Mucosa of rectum (tissue), 2 donors: ENCODE measurements around the gene TYW3.

ENCODE experiments used
- H3K27ac ChIP-seq, 2 donors: one replicate each; pipeline ENCODE4 v1.7.0; 2013; ENCODE audit warnings: inconsistent platforms in 2 of 2, low read depth in 2 of 2, low read length in 2 of 2
- H3K27me3 ChIP-seq, 2 donors: one replicate each; pipeline ENCODE4 v1.7.0; 2013; ENCODE audit warnings: low read length in 2 of 2; ENCODE audit not compliant: control insufficient read depth in 2 of 2, insufficient read depth in 2 of 2
- H3K36me3 ChIP-seq, 2 donors: one replicate each; pipeline ENCODE4 v1.7.0; 2013; ENCODE audit warnings: low read length in 2 of 2; ENCODE audit not compliant: control insufficient read depth in 2 of 2, insufficient read depth in 2 of 2
- H3K4me1 ChIP-seq, 2 donors: one replicate each; pipeline ENCODE4 v1.7.0; 2013; ENCODE audit warnings: low read length in 2 of 2, mild to moderate bottlenecking in 1 of 2; ENCODE audit not compliant: control insufficient read depth in 2 of 2, insufficient read depth in 2 of 2
- H3K4me3 ChIP-seq, 2 donors: one replicate each; pipeline ENCODE4 v1.7.0; 2013; ENCODE audit warnings: low read length in 2 of 2
- H3K9ac ChIP-seq, 2 donors: one replicate each; pipeline ENCODE4 v1.7.0; 2013; ENCODE audit warnings: low read length in 2 of 2, low read depth in 1 of 2, mild to moderate bottlenecking in 1 of 2
- H3K9me3 ChIP-seq, 2 donors: one replicate each; pipeline ENCODE4 v1.7.0; 2013; ENCODE audit warnings: low read length in 2 of 2; ENCODE audit not compliant: control insufficient read depth in 2 of 2
- donor health status: healthy.
- donor health status: Normal muscosa, but diverticular disease.

TYW3 gene

DNA sequence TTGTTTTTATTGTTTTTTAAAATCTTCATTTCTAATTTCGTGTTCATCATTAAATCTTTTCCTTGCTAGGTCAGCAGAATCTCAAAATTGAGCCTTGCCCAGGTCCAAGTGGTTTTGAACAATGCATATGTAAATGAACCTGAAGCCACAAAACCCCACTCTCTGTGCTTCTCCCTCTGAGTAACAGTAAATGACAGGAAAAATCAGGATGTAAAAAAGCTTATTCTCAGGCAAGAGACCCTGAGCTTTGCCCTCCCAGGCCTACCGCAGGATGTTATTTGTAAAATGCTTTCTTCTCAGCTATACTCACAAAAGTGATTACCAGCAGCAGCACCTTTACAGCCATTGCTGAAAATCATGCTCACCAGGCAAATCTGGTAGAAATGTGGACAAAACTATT, 47.6 kb downstream of the TYW3 start:
- Histone ChIP-seq H3K4me3 (no peak overlapping the region), H3K9me3 (no peaks in the 10 kb centered on the region), H3K9ac (no peak overlapping the region), H3K27ac (no peak overlapping the region), H3K36me3 (no peaks in the 10 kb centered on the region), H3K27me3 (no peaks in the 10 kb centered on the region), H3K4me1 (no peaks in the 10 kb centered on the region)

DNA sequence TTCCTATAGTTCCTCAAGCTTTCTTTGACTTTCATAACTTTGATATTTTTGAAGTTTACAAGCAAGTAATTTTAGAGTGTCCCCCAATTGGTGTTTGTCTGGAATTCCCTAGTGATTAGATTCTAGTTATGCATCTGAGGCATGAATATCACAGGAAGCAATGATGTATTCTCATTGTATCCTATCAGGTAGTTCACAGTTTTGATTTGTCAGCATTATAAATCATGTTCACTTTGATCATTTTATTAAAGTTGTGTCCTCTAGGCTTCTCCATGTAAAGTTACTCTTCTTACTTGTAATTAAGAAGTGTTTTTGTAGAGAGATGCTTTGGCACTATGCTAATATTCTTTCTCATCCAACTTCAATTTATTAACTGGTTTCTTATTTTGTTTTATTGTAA, 53.0 kb downstream of the TYW3 start:
- H3K27ac ChIP-seq = no peak overlapping the region
- no peaks in the 10 kb centered on the region for H3K4me1 ChIP-seq
- no peak overlapping the region for H3K4me3 ChIP-seq
- no peaks in the 10 kb centered on the region for H3K27me3 ChIP-seq
- H3K9ac ChIP-seq = no peak overlapping the region
- H3K36me3 ChIP-seq = no peaks in the 10 kb centered on the region
- no peaks in the 10 kb centered on the region for H3K9me3 ChIP-seq

DNA sequence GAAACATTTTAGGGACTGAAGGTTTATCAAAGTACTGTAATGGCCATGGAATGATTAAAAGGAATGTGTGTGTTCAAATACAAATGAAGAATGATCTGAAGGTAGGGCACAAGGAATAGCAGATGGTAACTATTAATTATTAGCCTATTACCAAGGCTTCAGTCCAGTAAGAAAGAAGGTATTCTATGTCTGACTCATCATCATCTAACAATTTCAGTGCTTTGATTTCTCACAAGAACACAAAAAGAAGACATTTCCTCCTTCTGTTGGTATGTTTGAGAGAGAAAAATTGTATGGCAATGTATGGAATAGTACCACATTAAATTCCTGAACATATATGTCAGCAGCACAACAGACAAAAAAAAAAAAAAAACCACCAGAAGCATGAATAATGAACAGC, 57.5 kb downstream of the TYW3 start:
- H3K9ac ChIP-seq = no peak overlapping the region
- H3K27me3 ChIP-seq = no peaks in the 10 kb centered on the region
- H3K36me3 ChIP-seq = no peaks in the 10 kb centered on the region
- no peak overlapping the region for H3K27ac ChIP-seq
- H3K4me3 ChIP-seq = no peak overlapping the region
- H3K4me1 ChIP-seq = no peaks in the 10 kb centered on the region
- no peaks in the 10 kb centered on the region for H3K9me3 ChIP-seq

DNA sequence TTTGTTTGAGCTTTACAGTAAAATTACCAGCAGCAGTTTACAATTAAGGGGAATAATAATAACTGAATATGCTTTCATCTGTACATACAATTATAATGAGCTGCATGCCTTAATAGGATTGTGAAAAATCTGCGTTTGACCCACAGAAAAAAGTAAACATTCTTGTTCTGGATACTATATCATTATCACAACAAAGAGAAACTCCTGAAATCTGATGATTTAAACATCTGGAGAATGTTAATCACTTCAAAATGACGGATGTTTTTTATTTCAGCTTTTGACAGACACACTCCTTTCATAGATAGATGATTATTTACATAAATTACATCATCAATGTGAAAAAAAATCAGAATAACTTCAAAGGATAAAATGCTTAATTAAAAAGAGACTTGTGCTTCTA, 58.5 kb downstream of the TYW3 start:
- H3K4me1 ChIP-seq = no peaks in the 10 kb centered on the region
- H3K9me3 ChIP-seq = no peaks in the 10 kb centered on the region
- no peak overlapping the region for H3K9ac ChIP-seq
- no peak overlapping the region for H3K27ac ChIP-seq
- no peaks in the 10 kb centered on the region for H3K27me3 ChIP-seq
- no peak overlapping the region for H3K4me3 ChIP-seq
- no peaks in the 10 kb centered on the region for H3K36me3 ChIP-seq

DNA sequence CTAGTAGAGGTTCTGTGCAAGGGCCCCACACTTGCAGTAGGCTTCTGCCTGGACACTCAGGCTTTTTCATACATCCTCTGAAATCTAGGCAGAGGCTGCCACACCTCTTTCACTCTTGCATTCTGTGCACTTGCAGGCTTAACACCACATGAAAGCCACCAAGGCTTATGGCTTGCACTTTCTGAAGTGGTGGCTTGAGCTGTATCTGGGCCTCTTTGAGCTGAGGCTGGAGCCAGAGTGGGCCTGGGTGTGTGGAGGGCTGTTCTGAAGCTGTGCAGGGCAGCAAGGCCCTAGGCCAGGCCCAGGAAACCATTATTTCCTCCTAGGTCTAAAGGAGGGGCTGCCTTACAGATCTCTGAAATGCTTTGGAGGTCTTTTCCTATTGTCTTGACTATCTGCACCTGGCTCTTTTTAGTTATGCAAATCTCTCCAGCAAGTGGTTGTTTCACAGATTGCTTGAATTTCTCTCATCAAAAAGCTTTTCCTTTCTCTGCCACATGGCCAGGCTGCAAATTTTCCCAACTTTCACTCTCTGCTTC, 66.2 kb downstream of the TYW3 start:
- Histone ChIP-seq H3K27ac (no peak overlapping the region), H3K27me3 (no peaks in the 10 kb centered on the region), H3K4me3 (no peak overlapping the region), H3K36me3 (no peaks in the 10 kb centered on the region), H3K4me1 (no peaks in the 10 kb centered on the region), H3K9me3 (no peaks in the 10 kb centered on the region), H3K9ac (no peak overlapping the region)

DNA sequence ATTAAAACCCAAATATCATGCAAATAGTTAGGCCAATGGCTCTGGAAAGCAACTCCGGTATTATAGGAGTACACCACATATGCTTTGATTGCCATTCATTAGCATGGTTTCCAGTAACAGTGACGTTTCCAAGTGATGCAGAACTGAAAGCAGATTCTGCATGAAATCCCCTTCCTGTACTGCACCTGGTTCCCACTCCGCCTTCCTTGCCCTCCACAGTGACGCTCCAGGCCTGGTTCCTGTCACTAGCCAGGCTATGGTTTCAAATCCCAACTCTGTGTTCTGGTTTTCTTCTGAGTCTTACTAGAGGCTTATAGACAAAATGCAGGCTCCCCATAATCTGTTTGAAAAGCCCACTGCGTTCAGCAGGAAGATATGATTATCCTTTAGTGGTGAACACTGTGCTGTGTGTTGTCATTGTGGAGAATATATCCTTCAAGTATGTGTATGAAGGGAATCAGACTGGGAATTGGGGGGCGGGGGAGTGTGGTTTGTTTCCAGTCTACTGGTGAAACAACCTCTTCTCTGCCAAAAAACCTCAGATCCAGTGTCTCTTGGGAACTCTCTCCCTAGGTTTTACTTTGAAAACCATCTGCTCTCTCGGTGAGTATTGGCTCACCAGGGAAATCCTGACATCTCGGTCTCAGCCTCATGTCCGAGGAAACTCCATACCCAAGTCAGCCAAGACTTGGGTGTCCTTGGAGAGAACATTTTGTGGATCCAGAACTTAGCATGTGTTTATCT, 78.7 kb downstream of the TYW3 start:
- no peaks in the 10 kb centered on the region for H3K36me3 ChIP-seq
- H3K27ac ChIP-seq = peak overlapping the region; percentile 13 to 25
- no peaks in the 10 kb centered on the region for H3K9me3 ChIP-seq
- no peaks in the 10 kb centered on the region for H3K27me3 ChIP-seq
- H3K4me3 ChIP-seq = no peak overlapping the region
- H3K4me1 ChIP-seq = no peaks in the 10 kb centered on the region
- no peak overlapping the region for H3K9ac ChIP-seq

DNA sequence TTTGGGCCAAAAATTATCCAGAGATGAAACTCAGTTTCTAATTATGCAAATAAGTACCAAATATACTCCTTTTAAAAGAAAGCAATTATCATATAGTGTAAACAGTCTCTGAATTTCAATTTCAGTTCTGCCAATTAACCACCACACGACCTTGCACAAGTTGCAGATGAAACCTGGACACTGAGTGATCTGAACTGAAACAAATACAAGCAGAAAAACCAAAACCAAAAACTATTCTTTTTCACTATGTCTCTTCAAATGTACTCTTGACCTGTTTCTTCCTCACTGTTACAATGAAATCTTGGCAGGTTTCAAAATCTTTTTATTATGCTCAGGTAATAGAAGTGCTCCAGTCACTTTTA, 79.2 kb downstream of the TYW3 start:
- Histone ChIP-seq H3K9ac (no peak overlapping the region), H3K27ac (peak overlapping the region; percentile 13 to 25), H3K36me3 (no peaks in the 10 kb centered on the region), H3K27me3 (no peaks in the 10 kb centered on the region), H3K4me3 (no peak overlapping the region), H3K4me1 (no peaks in the 10 kb centered on the region), H3K9me3 (no peaks in the 10 kb centered on the region)
